ENCODE results near the gene TRIM52. TPM values are rescaled to one million over a fixed set of nuclear protein-coding genes. Genes with fewer than 3 reads are reported as not detected.

Gene TRIM52
- total and polyA plus RNA-seq, 2 of the 13 experiments (the other 11 are each of a cell fraction or from before 2014, with no cell fraction given) = 7.2 to 11.6 TPM

DNA sequence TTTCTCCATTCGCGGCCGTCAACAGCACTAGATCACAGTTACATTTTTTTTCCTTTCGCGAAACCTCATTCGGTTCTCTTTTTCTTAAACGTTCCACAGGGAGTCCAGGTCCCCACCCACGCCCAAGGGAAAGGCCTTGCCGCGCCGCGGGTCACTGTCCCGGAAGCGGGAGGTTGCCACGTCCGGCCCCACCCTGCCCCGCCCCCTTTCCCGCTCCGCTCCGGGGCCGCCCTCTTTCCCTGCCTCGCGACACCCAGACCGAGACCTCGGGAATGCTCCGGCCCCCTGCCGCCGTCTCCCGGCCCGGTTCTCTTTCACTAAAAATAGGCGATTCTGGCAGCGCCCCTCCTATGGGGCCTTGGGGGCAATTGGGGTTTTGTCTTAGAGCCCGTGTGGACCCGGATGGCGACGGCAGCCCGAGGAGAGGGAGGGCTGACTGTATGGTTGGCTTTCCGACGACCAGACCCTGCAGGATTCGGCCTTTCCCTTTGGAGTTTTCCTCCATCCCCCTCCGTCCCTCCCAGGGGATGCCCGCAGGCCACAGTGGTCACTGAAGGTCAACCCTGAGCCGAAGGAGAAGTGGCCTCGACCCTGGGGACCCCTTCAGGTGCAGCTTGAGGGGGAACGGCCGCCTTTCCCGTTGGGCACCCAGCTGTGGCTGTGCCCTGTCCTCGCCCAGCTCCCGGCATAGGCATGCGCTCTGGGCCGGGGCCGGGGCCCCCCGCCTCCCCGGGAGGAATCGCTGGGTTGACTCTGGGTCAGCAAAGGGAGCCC is 14.5 kb downstream of the TRIM52 start (continued):
- no peak; the same call in 1 of the 2 replicates for TF ChIP-seq SOX5 (CRISPR knock-in tag; IDR thresholded peaks at IDR 0.05; ENCODE audit: borderline replicate concordance)
- no peak for TF ChIP-seq FOXM1 (CRISPR knock-in tag; IDR thresholded peaks at IDR 0.05)
- no peak for TF ChIP-seq ZNF558 (CRISPR knock-in tag; IDR thresholded peaks at IDR 0.05; ENCODE audit: borderline replicate concordance)
- TF ChIP-seq, protein P1, sequence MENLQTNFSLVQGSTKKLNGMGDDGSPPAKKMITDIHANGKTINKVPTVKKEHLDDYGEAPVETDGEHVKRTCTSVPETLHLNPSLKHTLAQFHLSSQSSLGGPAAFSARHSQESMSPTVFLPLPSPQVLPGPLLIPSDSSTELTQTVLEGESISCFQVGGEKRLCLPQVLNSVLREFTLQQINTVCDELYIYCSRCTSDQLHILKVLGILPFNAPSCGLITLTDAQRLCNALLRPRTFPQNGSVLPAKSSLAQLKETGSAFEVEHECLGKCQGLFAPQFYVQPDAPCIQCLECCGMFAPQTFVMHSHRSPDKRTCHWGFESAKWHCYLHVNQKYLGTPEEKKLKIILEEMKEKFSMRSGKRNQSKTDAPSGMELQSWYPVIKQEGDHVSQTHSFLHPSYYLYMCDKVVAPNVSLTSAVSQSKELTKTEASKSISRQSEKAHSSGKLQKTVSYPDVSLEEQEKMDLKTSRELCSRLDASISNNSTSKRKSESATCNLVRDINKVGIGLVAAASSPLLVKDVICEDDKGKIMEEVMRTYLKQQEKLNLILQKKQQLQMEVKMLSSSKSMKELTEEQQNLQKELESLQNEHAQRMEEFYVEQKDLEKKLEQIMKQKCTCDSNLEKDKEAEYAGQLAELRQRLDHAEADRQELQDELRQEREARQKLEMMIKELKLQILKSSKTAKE (CRISPR knock-in tag; IDR thresholded peaks at IDR 0.05; ENCODE audit: borderline replicate concordance) = no peak
- TF ChIP-seq KDM5A (IDR thresholded peaks at IDR 0.05; ENCODE audit: borderline replicate concordance, low read length) = no peak
- no peak; the same call in 1 of the 2 replicates for TF ChIP-seq ZNF766 (CRISPR knock-in tag; IDR thresholded peaks at IDR 0.05; ENCODE audit: borderline replicate concordance)
- no peak for TF ChIP-seq ZFP36 (IDR thresholded peaks at IDR 0.05; ENCODE audit: borderline replicate concordance, low read depth, low read length, partially characterized antibody)
- TF ChIP-seq HMGXB3 (CRISPR knock-in tag; IDR thresholded peaks at IDR 0.05; ENCODE audit: borderline replicate concordance) = peak; percentile 41; the same call in 1 of the 2 replicates
- no peak for TF ChIP-seq ZNF619 (CRISPR knock-in tag; IDR thresholded peaks at IDR 0.05)
- TF ChIP-seq SOX6 (IDR thresholded peaks at IDR 0.05) = no peak
- peak; percentile 34; the same call in 1 of the 2 replicates for TF ChIP-seq SOX6 (CRISPR knock-in tag; IDR thresholded peaks at IDR 0.05)
- TF ChIP-seq ARID3A (IDR thresholded peaks at IDR 0.05; ENCODE audit: low read depth, low read length) = no peak
- TF ChIP-seq SIX1 (CRISPR knock-in tag; IDR thresholded peaks at IDR 0.05; ENCODE audit: borderline replicate concordance) = no peak
- TF ChIP-seq, protein P2, sequence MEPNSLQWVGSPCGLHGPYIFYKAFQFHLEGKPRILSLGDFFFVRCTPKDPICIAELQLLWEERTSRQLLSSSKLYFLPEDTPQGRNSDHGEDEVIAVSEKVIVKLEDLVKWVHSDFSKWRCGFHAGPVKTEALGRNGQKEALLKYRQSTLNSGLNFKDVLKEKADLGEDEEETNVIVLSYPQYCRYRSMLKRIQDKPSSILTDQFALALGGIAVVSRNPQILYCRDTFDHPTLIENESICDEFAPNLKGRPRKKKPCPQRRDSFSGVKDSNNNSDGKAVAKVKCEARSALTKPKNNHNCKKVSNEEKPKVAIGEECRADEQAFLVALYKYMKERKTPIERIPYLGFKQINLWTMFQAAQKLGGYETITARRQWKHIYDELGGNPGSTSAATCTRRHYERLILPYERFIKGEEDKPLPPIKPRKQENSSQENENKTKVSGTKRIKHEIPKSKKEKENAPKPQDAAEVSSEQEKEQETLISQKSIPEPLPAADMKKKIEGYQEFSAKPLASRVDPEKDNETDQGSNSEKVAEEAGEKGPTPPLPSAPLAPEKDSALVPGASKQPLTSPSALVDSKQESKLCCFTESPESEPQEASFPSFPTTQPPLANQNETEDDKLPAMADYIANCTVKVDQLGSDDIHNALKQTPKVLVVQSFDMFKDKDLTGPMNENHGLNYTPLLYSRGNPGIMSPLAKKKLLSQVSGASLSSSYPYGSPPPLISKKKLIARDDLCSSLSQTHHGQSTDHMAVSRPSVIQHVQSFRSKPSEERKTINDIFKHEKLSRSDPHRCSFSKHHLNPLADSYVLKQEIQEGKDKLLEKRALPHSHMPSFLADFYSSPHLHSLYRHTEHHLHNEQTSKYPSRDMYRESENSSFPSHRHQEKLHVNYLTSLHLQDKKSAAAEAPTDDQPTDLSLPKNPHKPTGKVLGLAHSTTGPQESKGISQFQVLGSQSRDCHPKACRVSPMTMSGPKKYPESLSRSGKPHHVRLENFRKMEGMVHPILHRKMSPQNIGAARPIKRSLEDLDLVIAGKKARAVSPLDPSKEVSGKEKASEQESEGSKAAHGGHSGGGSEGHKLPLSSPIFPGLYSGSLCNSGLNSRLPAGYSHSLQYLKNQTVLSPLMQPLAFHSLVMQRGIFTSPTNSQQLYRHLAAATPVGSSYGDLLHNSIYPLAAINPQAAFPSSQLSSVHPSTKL (CRISPR knock-in tag; IDR thresholded peaks at IDR 0.05) = no peak; the same call in 1 of the 2 replicates
- peak; percentile 8; the same call in 1 of the 2 replicates for TF ChIP-seq ZNF446 (CRISPR knock-in tag; IDR thresholded peaks at IDR 0.05)
- no peak for TF ChIP-seq HES4 (CRISPR knock-in tag; IDR thresholded peaks at IDR 0.05; ENCODE audit: borderline replicate concordance)

Data from HepG2 (cell line).